Measurements from ENCODE around the gene ACOT8.
A peak's percentile ranks its signal among the peaks of the same experiment; 100 is the strongest.

ACOT8 gene

DNA sequence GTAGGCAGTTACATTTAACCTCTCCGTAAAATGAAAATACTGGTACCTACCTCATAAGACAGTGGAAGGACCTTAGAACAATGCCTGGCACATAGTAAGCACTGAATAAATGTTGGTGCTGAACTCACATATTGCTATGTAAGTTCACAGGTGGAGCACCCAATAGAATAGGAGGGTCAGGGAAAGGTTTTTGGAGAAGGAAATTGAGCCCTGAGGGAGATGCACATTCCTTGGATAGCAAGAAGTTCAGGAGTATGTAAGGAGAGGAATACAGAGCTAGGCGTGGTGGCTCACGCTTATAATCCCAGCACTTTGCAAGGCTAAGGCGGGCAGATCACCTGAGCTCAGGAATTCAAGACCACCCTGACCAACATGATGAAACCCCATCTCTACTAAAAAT is 37.7 kb downstream of the ACOT8 start:
- no peak for DNase-seq (ENCODE audit: extremely low read depth, low read depth)
- TF ChIP-seq, protein P1, sequence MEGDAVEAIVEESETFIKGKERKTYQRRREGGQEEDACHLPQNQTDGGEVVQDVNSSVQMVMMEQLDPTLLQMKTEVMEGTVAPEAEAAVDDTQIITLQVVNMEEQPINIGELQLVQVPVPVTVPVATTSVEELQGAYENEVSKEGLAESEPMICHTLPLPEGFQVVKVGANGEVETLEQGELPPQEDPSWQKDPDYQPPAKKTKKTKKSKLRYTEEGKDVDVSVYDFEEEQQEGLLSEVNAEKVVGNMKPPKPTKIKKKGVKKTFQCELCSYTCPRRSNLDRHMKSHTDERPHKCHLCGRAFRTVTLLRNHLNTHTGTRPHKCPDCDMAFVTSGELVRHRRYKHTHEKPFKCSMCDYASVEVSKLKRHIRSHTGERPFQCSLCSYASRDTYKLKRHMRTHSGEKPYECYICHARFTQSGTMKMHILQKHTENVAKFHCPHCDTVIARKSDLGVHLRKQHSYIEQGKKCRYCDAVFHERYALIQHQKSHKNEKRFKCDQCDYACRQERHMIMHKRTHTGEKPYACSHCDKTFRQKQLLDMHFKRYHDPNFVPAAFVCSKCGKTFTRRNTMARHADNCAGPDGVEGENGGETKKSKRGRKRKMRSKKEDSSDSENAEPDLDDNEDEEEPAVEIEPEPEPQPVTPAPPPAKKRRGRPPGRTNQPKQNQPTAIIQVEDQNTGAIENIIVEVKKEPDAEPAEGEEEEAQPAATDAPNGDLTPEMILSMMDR (IDR thresholded peaks at IDR 0.05; ENCODE audit: low read depth, low read length) = no peak

DNA sequence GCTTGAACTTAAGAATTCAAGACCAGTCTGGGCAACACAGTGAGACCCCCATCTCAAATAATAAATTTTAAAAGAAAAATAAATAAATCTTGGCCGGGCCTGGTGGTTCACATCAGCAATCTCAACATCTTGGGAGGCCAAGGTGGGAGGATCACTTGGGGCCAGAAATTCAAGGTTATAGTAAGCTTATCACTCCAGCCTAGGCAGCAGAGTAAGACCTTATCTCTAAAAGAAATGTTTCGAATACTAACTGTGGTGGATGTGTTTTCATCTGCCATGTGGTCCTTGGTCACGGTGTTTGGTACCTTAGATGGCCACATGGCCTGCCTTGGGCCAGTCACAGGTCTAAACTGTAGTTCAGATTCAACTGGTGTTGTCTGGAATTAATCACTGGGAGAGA is 39.0 kb downstream of the ACOT8 start:
- TF ChIP-seq, protein P1 (IDR thresholded peaks at IDR 0.05; ENCODE audit: low read depth, low read length) = no peak
- DNase-seq (ENCODE audit: extremely low read depth, low read depth) = no peak

DNA sequence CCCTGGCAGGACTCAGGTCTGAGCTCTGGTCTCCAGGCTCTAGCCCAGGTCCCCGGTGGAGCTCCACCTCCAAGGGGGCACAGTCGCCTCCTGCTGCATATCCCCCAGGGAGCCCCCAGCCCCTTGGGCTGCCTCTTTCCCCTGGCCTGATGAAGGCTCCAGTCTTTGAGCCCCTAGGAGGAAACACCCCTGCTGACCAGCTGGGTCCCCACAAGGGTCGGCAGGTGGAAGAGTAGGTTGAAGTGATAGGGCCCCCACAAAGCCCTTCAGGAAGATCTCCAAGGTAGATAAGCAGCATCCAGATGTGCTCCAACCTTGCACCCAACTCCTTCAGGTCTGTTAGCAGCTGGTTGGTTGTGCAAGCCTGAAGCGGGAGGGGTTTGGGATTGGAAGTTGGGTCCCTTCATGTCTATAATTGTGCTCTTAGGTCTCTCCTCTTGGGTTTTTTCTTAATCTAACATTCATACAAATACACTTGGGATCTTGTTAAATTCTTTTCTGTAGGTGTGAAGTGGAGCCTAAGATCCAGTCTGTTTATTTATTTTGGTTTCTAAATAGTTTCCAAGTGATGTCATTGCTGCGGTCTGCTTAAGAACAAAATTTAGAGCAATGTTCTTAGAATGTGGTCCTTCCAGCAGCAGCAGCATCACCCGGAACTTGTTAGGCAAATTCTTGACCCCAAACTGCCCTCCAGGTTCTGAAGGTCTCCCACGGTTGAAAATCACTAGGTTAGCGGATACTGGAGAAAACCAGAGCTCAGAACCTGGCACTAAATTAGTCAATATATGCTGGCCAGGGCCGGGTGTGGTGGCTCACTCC is 39.6 kb downstream of the ACOT8 start:
- TF ChIP-seq, protein P1 (IDR thresholded peaks at IDR 0.05; ENCODE audit: low read depth, low read length) = no peak
- peak; percentile 66 for DNase-seq (ENCODE audit: extremely low read depth, low read depth)

DNA sequence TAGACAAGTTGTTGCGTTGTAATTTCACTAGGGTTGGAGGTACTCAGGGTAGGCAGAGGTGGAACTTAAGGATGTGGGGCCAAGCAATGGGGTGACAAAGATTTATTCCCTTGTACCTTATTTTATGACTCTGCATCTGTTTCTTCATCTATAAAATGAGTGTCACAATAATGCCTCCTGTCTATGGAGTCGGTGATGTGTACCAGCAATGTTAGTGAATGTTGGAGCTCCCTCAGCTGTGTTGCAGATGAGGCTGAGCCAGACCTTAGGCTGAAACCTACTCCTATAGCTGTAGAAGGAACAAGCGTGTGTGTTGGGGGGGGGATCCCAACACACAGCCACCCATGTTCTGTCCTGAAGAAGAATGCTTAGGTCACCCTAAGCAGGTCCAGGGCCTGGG is 40.2 kb downstream of the ACOT8 start:
- DNase-seq (ENCODE audit: extremely low read depth, low read depth) = no peak
- TF ChIP-seq, protein P1 (IDR thresholded peaks at IDR 0.05; ENCODE audit: low read depth, low read length) = no peak

DNA sequence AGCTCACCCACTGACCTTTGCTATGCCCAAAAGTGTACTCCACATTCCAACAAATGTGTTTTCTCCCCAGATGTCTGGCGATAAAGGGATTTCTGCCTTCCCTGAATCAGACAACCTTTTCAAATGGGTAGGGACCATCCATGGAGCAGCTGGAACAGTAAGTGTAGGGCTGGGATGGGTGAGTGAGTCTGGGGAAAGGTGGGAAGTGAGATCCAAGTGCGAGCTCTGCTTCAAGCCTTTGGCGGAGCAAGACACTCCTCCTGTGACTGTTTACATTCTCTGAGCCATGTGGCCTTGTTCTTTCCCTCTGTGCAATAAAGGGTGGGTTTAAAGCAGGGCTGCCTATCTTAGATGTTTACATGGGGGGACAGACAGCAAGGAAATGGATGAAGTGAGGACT is 42.9 kb downstream of the ACOT8 start:
- TF ChIP-seq, protein P1 (IDR thresholded peaks at IDR 0.05; ENCODE audit: low read depth, low read length) = no peak
- DNase-seq (ENCODE audit: extremely low read depth, low read depth) = no peak

DNA sequence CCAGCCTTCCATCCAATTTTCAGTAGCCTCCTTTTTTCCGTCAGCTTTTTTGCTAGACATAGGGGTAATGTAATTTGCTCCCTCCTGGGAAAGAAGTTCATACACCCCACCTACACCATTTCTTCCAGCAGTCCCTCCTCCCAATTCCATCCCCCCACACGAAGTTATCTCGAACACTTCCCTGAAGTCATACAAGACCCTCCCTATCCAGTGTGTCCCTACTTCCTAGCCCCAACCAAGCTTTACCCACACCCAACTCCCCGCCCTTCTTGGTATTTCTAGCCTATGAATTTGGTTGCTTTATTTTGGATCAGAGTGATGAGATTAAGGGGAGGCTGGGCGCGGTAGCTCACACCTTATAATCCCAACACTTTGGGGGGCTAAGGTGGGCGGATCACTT is 43.7 kb downstream of the ACOT8 start:
- DNase-seq (ENCODE audit: extremely low read depth, low read depth) = no peak
- TF ChIP-seq, protein P1 (IDR thresholded peaks at IDR 0.05; ENCODE audit: low read depth, low read length) = no peak

DNA sequence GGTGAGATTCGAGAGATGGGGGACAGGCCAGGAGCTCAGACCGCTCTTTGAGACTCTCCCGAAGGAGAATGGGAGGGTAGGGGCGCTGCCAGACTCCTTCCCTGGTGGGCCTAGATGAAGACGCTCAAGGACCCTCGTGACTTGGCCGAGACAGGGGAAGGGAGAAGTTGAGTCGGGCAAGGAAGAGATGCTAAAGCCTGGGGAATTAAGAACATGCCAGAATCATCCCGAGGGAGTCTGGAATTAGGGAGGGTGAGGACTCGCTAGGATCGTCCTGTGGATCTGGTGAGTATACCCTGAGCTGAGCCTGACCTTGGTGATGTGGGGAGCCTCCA is 44.2 kb downstream of the ACOT8 start:
- TF ChIP-seq, protein P1 (IDR thresholded peaks at IDR 0.05; ENCODE audit: low read depth, low read length) = no peak
- DNase-seq (ENCODE audit: extremely low read depth, low read depth) = no peak

Data from AG09319 (cell line).